PC-3 (cell line): Measurements from ENCODE around the gene STX1B. TPM values are rescaled to one million over a fixed set of nuclear protein-coding genes. Genes with fewer than 3 reads are reported as not detected.

ENCODE experiments used
- ATAC-seq: fragments of 200-7000 bp; cut with Tn5 transposase; 2 replicates; pipeline ENCODE4 v1.9.1; 2020; ENCODE audit warnings: mild to moderate bottlenecking, moderate library complexity
- BruUV-seq: library from RNA; stranded (reverse); fragments of 400-500 nt; replicated peaks from 2 replicates; lab custom pipeline; 2021; lab: Mats Ljungman, UMichigan
- CTCF ChIA-PET: fragments of 300-600 bp; sonication (Branson Sonifier 250); formaldehyde crosslinking; loops from one replicate; lab custom pipeline; 2022; ENCODE audit warnings: antibody characterized with exemption; lab: Charles Lee
- POLR2A ChIA-PET: fragments of 300-600 bp; sonication (Branson Sonifier 250); formaldehyde crosslinking; loops from one replicate; lab custom pipeline; 2022; ENCODE audit warnings: antibody characterized with exemption; ENCODE audit not compliant: unreplicated experiment; lab: Charles Lee
- DNase-seq: peaks from one replicate; pipeline ENCODE4 v3.0.0-alpha.2; 2015
- H2AFZ ChIP-seq: fragments of 300-600 bp; sonication (generic); 2 replicates; pipeline ENCODE4 v1.6.0; 2016; ENCODE audit warnings: antibody characterized with exemption, low read length
- H3F3A ChIP-seq: fragments of 300-600 bp; sonication (generic); one replicate; pipeline ENCODE4 v1.6.0; 2017; ENCODE audit warnings: antibody characterized with exemption, low read length, control low read depth, mild to moderate bottlenecking; ENCODE audit not compliant: unreplicated experiment
- H3K27ac ChIP-seq: fragments of 300-600 bp; sonication (generic); 2 replicates; pipeline ENCODE4 v1.5.1; 2016; ENCODE audit warnings: mild to moderate bottlenecking, low read length
- H3K27me3 ChIP-seq: fragments of 300-600 bp; sonication (generic); 2 replicates; pipeline ENCODE4 v1.6.1; 2016; ENCODE audit warnings: low read length, mixed read lengths
- H3K36me3 ChIP-seq: fragments of 300-600 bp; sonication (generic); 2 replicates; pipeline ENCODE4 v1.6.1; 2016; ENCODE audit warnings: low read depth, mixed run types, low read length, mixed read lengths
- H3K4me1 ChIP-seq: fragments of 300-600 bp; sonication (generic); 2 replicates; pipeline ENCODE4 v1.5.1; 2016; ENCODE audit warnings: low read length; ENCODE audit not compliant: insufficient read depth
- H3K4me2 ChIP-seq: fragments of 300-600 bp; sonication (generic); 2 replicates; pipeline ENCODE4 v1.6.0; 2016; ENCODE audit warnings: low read length
- H3K4me3 ChIP-seq: fragments of 300-600 bp; sonication (generic); 2 replicates; pipeline ENCODE4 v1.5.1; 2016; ENCODE audit warnings: mild to moderate bottlenecking, low read length, mixed read lengths
- H3K79me2 ChIP-seq: fragments of 300-600 bp; sonication (generic); 2 replicates; pipeline ENCODE4 v1.6.1; 2017; ENCODE audit warnings: low read length, mixed read lengths
- H3K9ac ChIP-seq: fragments of 300-600 bp; sonication (generic); 2 replicates; pipeline ENCODE4 v1.6.0; 2016; ENCODE audit warnings: mild to moderate bottlenecking, low read length
- H3K9me2 ChIP-seq: fragments of 300-600 bp; sonication (generic); replicated peaks from 2 replicates; pipeline ENCODE4 v1.6.1; 2016; ENCODE audit warnings: mixed run types, low read length, mixed read lengths
- H3K9me3 ChIP-seq: fragments of 300-600 bp; sonication (generic); 2 replicates; pipeline ENCODE4 v1.6.1; 2016; ENCODE audit warnings: low read length, mixed read lengths
- H4K20me1 ChIP-seq: fragments of 300-600 bp; sonication (generic); 2 replicates; pipeline ENCODE4 v1.6.1; 2016; ENCODE audit warnings: low read length, mixed read lengths
- EZH2 ChIP-seq: fragments of 300-600 bp; sonication (generic); IDR thresholded peaks from one replicate; pipeline ENCODE4 v1.6.1; 2017; ENCODE audit warnings: antibody characterized with exemption, mild to moderate bottlenecking, low read length; ENCODE audit not compliant: unreplicated experiment
- EZH2phosphoT487 ChIP-seq: fragments of 300-600 bp; sonication (generic); IDR thresholded peaks from 2 replicates; pipeline ENCODE4 v1.6.1; 2018; ENCODE audit warnings: mild to moderate bottlenecking, antibody characterized with exemption, low read length, borderline replicate concordance
- intact Hi-C: fragments of 100-400 bp; cut with micrococcal nuclease; formaldehyde crosslinking; loops from 2 replicates; pipeline ENCODE4 v1.9.0; 2023
- total RNA-seq: library from RNA; depleted of rRNA; stranded (reverse); fragments of >200 nt; gene quantifications from 2 replicates; pipeline ENCODE4 v1.2.3, GENCODE V29; 2014
- TF ChIP-seq, protein P1 (sequence below): fragments of 300-600 bp; sonication (generic); conservative IDR thresholded peaks from 2 replicates; pipeline ENCODE4 v1.5.1; 2017; ENCODE audit warnings: antibody characterized with exemption, low read depth, mild to moderate bottlenecking, low read length

The STX1B gene
- total RNA-seq, 1 experiment from 2014 or later, result 1.5 TPM

DNA sequence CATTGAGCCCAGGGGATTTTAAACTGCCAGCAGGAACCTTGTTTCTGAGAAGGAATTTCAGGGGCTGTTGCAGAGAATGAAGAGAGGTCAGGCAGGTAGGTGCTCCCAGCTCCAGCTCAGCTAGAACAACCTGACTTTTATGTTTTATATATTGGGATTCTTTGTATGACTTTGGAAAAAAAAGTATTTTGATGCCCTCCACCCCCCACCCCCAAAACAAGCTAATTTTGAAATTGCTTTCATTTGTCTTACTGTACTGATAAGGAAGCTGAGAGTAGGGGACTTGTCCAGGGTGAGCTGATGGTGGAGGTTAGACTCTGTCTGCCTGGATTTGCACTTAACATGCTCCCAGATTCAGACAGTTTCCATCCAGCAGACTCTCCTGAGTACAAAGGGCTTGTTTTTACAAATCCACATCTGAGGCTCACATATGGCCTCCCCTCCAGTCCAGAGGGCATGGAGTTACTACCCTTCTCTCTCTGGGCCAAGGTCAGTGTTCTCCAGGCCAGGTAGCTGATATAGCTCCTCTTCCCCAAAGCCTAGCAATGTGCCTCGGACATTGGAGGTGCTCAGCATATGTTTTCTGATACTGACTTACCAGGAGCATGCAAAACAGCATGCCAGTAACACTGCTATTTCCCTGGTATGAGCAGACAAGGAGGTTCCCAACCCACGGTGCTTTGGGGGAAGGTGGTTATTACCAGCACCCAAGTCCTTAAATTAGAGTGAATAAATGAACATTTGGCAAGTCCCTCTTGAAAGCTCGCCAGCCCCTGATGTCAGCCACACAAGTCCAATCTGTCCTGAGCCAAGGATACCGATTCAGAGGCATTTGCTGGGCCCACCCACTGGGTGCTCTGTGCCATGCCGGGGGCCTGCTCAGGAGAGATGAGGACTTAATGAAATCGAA is 11.3 kb downstream of the STX1B start:
- Histone ChIP-seq H3K27me3 (no peaks in the 10 kb centered on the region), H3K4me3 (no peak overlapping the region), H3K4me2 (peak overlapping the region; percentile 100), H3K79me2 (no peaks in the 10 kb centered on the region), H3K4me1 (peaks cover 31% of the 10 kb centered on the region), H3K27ac (peak overlapping the region; percentile 86), H2AFZ (no peak overlapping the region), H3K36me3 (no peaks in the 10 kb centered on the region), H4K20me1 (no peaks in the 10 kb centered on the region), H3K9me2 (no peaks in the 10 kb centered on the region), H3K9me3 (no peaks in the 10 kb centered on the region), H3F3A (no peaks in the 10 kb centered on the region), H3K9ac (no peak overlapping the region)
- no peak for ATAC-seq
- CTCF ChIA-PET, result no interaction called here
- no peak for DNase-seq
- POLR2A ChIA-PET, result no interaction called here
- BruUV-seq, result no TSS peak
- TF ChIP-seq EZH2phosphoT487 (no peak), EZH2 (no peak)
- TF ChIP-seq, protein P1, sequence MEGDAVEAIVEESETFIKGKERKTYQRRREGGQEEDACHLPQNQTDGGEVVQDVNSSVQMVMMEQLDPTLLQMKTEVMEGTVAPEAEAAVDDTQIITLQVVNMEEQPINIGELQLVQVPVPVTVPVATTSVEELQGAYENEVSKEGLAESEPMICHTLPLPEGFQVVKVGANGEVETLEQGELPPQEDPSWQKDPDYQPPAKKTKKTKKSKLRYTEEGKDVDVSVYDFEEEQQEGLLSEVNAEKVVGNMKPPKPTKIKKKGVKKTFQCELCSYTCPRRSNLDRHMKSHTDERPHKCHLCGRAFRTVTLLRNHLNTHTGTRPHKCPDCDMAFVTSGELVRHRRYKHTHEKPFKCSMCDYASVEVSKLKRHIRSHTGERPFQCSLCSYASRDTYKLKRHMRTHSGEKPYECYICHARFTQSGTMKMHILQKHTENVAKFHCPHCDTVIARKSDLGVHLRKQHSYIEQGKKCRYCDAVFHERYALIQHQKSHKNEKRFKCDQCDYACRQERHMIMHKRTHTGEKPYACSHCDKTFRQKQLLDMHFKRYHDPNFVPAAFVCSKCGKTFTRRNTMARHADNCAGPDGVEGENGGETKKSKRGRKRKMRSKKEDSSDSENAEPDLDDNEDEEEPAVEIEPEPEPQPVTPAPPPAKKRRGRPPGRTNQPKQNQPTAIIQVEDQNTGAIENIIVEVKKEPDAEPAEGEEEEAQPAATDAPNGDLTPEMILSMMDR, result no peak
- intact Hi-C loops, result loop anchor here (5.0 kb wide), 2 partner anchors 33 to 73 kb away; partner anchors contain the start of genes STX4, ZNF646 and ZNF668

DNA sequence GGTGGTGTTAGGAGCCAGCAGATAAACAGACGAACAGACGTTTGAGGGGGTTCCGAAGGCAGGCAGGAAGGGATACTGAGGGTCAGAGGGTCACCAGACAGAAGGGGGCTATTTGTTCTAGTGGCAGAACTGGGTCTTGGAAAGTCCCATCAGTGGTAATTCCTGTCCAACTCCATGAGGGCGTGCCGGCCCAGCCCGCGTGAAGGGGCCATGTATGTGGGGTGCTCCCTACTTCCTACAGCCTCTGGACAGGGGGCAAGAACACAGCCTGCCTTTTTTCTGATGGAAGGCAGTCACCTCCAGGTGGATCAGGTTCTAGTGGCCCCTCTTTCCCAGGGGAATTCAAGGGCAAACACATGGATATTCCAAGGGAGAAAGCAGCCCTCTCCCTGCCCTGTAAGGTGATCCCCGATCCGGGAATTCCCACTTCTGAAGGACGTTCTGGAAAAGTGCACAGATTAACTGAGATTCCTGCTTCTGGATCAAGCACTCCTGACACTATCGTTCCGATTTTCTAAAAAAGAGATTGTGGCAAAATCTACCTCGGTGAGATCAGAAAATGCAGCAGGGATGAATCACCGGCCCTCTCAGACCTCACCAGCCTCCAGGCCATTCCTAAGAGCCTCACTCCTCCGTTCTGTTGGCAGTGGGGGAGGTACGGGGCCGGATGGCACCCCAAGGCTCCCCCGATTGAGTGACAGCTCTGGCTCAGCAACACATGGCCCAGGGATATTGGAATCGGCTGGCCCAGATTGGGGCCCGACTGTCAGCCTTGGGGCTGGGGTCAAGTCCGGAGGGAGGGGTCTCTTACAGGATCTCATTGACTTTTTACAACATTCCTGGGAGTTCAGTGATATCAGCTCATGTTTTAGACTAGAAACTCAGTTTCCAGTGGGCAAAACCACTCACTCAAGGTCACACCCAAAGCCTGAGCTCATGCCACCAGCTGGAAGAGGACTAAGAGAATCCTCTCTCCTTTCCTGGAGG is 12.4 kb downstream of the STX1B start:
- TSS peak; percentile 88 for BruUV-seq
- CTCF ChIA-PET, result no interaction called here
- Histone ChIP-seq H3K9me3 (no peaks in the 10 kb centered on the region), H3K4me3 (peak overlapping the region; percentile 83), H3K79me2 (no peaks in the 10 kb centered on the region), H3K27me3 (no peaks in the 10 kb centered on the region), H4K20me1 (no peaks in the 10 kb centered on the region), H3K9ac (peak overlapping the region; percentile 76), H3K27ac (peak overlapping the region; percentile 86), H3K4me2 (peak overlapping the region; percentile 100), H2AFZ (peak overlapping the region; percentile 80), H3K4me1 (peaks cover 31% of the 10 kb centered on the region), H3K36me3 (no peaks in the 10 kb centered on the region), H3K9me2 (no peaks in the 10 kb centered on the region), H3F3A (no peaks in the 10 kb centered on the region)
- peak; percentile 54 for ATAC-seq
- TF ChIP-seq EZH2phosphoT487, result no peak
- TF ChIP-seq EZH2, result no peak
- DNase-seq, result peak; percentile 75
- POLR2A ChIA-PET, result no interaction called here
- intact Hi-C loops, result loop anchor here (5.0 kb wide), 2 partner anchors 34 to 74 kb away; partner anchors contain the start of genes STX4, ZNF646 and ZNF668
